ENCODE measurements around the gene LGALS13.
"Not testable (repeated sequence)": the region's sequence is repeated elsewhere in the genome, so short reads cannot be mapped to it uniquely, and the experiment has no call there.

LGALS13 gene

GRCh38 chr19:39607561-39607960, 5.2 kb downstream of the LGALS13 start:
- DNase-seq (ENCODE audit: low read depth): no peak
- no peak overlapping the region for H3K4me3 ChIP-seq (ENCODE audit: low read depth, low read length)

GRCh38 chr19:39613597-39613996, 11.3 kb downstream of the LGALS13 start:
- no peak for DNase-seq (ENCODE audit: low read depth)
- H3K4me3 ChIP-seq (ENCODE audit: low read depth, low read length): no peak overlapping the region

GRCh38 chr19:39617745-39618144, 15.4 kb downstream of the LGALS13 start:
- DNase-seq (ENCODE audit: low read depth): no peak
- no peak overlapping the region for H3K4me3 ChIP-seq (ENCODE audit: low read depth, low read length)

- H3K4me3 ChIP-seq (ENCODE audit: low read depth, low read length): no peak overlapping the region
- DNase-seq (ENCODE audit: low read depth): no peak
Measured at GRCh38 chr19:39623946-39624345, 21.6 kb downstream of the LGALS13 start.

- not testable (repeated sequence) for H3K4me3 ChIP-seq (ENCODE audit: low read depth, low read length); DNase-seq (ENCODE audit: low read depth)
Measured at GRCh38 chr19:39627631-39628030, 25.3 kb downstream of the LGALS13 start.

- DNase-seq (ENCODE audit: low read depth): no peak
- H3K4me3 ChIP-seq (ENCODE audit: low read depth, low read length): no peak overlapping the region
Measured at GRCh38 chr19:39631178-39631577, 28.9 kb downstream of the LGALS13 start.

- DNase-seq (ENCODE audit: low read depth): no peak
- no peak overlapping the region for H3K4me3 ChIP-seq (ENCODE audit: low read depth, low read length)
Measured at GRCh38 chr19:39631626-39632025, 29.3 kb downstream of the LGALS13 start.

- DNase-seq (ENCODE audit: low read depth): no peak
- H3K4me3 ChIP-seq (ENCODE audit: low read depth, low read length): no peak overlapping the region
Measured at GRCh38 chr19:39637891-39638290, 35.6 kb downstream of the LGALS13 start.

GRCh38 chr19:39641773-39642172, 39.4 kb downstream of the LGALS13 start:
- DNase-seq (ENCODE audit: low read depth): no peak
- no peak overlapping the region for H3K4me3 ChIP-seq (ENCODE audit: low read depth, low read length)

- DNase-seq (ENCODE audit: low read depth): no peak
- no peak overlapping the region for H3K4me3 ChIP-seq (ENCODE audit: low read depth, low read length)
Measured at GRCh38 chr19:39643591-39643990, 41.3 kb downstream of the LGALS13 start.

GRCh38 chr19:39645800-39646411, 43.6 kb downstream of the LGALS13 start:
- no peak overlapping the region for H3K4me3 ChIP-seq (ENCODE audit: low read depth, low read length)
- DNase-seq (ENCODE audit: low read depth): no peak

- DNase-seq (ENCODE audit: low read depth): no peak
Measured at GRCh38 chr19:39647918-39648317, 45.6 kb downstream of the LGALS13 start.

GRCh38 chr19:39655613-39656012, 53.3 kb downstream of the LGALS13 start, which contains the start of gene LGALS16:
Gene LGALS16, plus strand, starts transcription at chr19:39655913. Its CDS starts 49 bp downstream, at chr19:39655962.
- no peak for DNase-seq (ENCODE audit: low read depth)
- no peak within 1 kb of the TSS for H3K4me3 ChIP-seq (ENCODE audit: low read depth, low read length)

More at GRCh38 chr19:39647918-39648317, 45.6 kb downstream of the LGALS13 start:
- no peak overlapping the region for H3K4me3 ChIP-seq (ENCODE audit: low read depth, low read length)

All from skeletal muscle cell (primary cell).